ENCODE measurements around the gene UBE2C. TPM values are rescaled to one million over a fixed set of nuclear protein-coding genes. Genes with fewer than 3 reads are reported as not detected.

Gene UBE2C
- total and polyA plus RNA-seq, 5 donors: 0.25 to 2.1 (median 1.3) TPM; not detected in 1

GRCh38 chr20:45861221-45862075, 49.0 kb downstream of the UBE2C start:
- no peak overlapping the region for H3K27ac ChIP-seq (ENCODE audit: low read length)
- no peaks in the 10 kb centered on the region for H3K9me3 ChIP-seq (ENCODE audit: control insufficient read depth, low read length)
- DNase-seq (no peak), ATAC-seq (no peak)
- no peaks in the 10 kb centered on the region for H3K27me3 ChIP-seq (ENCODE audit: control insufficient read depth, insufficient read depth)
- intact Hi-C loops (cut with DNase I): no loop called here
- H3K4me3 ChIP-seq (ENCODE audit: low read length): no peak overlapping the region
- peaks cover 6% of the 10 kb centered on the region for H3K4me1 ChIP-seq (ENCODE audit: control insufficient read depth, insufficient read depth, low read length)
- WGBS: 93% methylated on average over 7 of the region's 7 CpGs

- H3K4me1 ChIP-seq (ENCODE audit: control insufficient read depth, insufficient read depth, low read length): no peaks in the 10 kb centered on the region
- no peaks in the 10 kb centered on the region for H3K27me3 ChIP-seq (ENCODE audit: control insufficient read depth, insufficient read depth)
- no peak for ATAC-seq
- H3K4me3 ChIP-seq (ENCODE audit: low read length): no peak overlapping the region
- no peak for DNase-seq
- intact Hi-C loops (cut with DNase I): no loop called here
- 90% methylated on average over 7 of the region's 7 CpGs for WGBS
- H3K9me3 ChIP-seq (ENCODE audit: control insufficient read depth, low read length): no peaks in the 10 kb centered on the region
- H3K27ac ChIP-seq (ENCODE audit: low read length): no peak overlapping the region
Measured at GRCh38 chr20:45863543-45864470, 51.4 kb downstream of the UBE2C start.

- no peak overlapping the region for H3K4me3 ChIP-seq (ENCODE audit: low read length)
- no peaks in the 10 kb centered on the region for H3K27me3 ChIP-seq (ENCODE audit: control insufficient read depth, insufficient read depth)
- intact Hi-C loops (cut with DNase I): no loop called here
- DNase-seq (no peak), ATAC-seq (no peak)
- no peaks in the 10 kb centered on the region for H3K4me1 ChIP-seq (ENCODE audit: control insufficient read depth, insufficient read depth, low read length)
- H3K27ac ChIP-seq (ENCODE audit: low read length): no peak overlapping the region
- 92% methylated on average over 5 of the region's 5 CpGs for WGBS
- H3K9me3 ChIP-seq (ENCODE audit: control insufficient read depth, low read length): no peaks in the 10 kb centered on the region
Measured at GRCh38 chr20:45866454-45866853, 54.0 kb downstream of the UBE2C start.

Other genes with a start within 250 kb of the UBE2C start
- not detected for gene WFDC8, start 233.4 kb upstream of the UBE2C start, total RNA-seq
- not detected for gene WFDC8, start 233.4 kb upstream of the UBE2C start, polyA plus RNA-seq
- gene WFDC10A, start 182.9 kb upstream of the UBE2C start, total RNA-seq: not detected
- gene WFDC10A, start 182.9 kb upstream of the UBE2C start, polyA plus RNA-seq: not detected
- not detected for gene WFDC9, start 181.4 kb upstream of the UBE2C start, total RNA-seq
- not detected for gene WFDC9, start 181.4 kb upstream of the UBE2C start, polyA plus RNA-seq
- not detected for gene WFDC11, start 142.4 kb upstream of the UBE2C start, total RNA-seq
- gene WFDC11, start 142.4 kb upstream of the UBE2C start, polyA plus RNA-seq: not detected
- not detected for gene WFDC13, start 110.6 kb upstream of the UBE2C start, total RNA-seq
- not detected for gene WFDC13, start 110.6 kb upstream of the UBE2C start, polyA plus RNA-seq
- gene WFDC10B, start 107.6 kb upstream of the UBE2C start, total RNA-seq: not detected
- gene WFDC10B, start 107.6 kb upstream of the UBE2C start, polyA plus RNA-seq: not detected
- not detected for gene SPINT4, start 90.3 kb upstream of the UBE2C start, total RNA-seq
- gene SPINT4, start 90.3 kb upstream of the UBE2C start, polyA plus RNA-seq: not detected
- gene WFDC3, start 20.8 kb upstream of the UBE2C start, total RNA-seq: 1 to 10 TPM in 1 of 4 donors, under 1 TPM in 1, not detected in 2; 0.57 to 1.4 TPM
- gene WFDC3, start 20.8 kb upstream of the UBE2C start, polyA plus RNA-seq: 1.2 TPM
- 10 to 100 TPM; 15.3 to 20.4 (median 17.5) TPM for gene DNTTIP1, start 20.7 kb upstream of the UBE2C start, total RNA-seq
- 23.6 TPM for gene DNTTIP1, start 20.7 kb upstream of the UBE2C start, polyA plus RNA-seq
- under 1 TPM in 1 of 4 donors, not detected in 3; 0.46 TPM for gene TNNC2, start 14.7 kb downstream of the UBE2C start, total RNA-seq
- gene TNNC2, start 14.7 kb downstream of the UBE2C start, polyA plus RNA-seq: 0.77 TPM
- gene SNX21, start 21.2 kb downstream of the UBE2C start, total RNA-seq: 10 to 100 TPM; 25.8 to 30.7 (median 28.7) TPM
- 23.5 TPM for gene SNX21, start 21.2 kb downstream of the UBE2C start, polyA plus RNA-seq
- 10 to 100 TPM; 21.1 to 31.5 (median 30.2) TPM for gene ACOT8, start 44.7 kb downstream of the UBE2C start, total RNA-seq
- 47.9 TPM for gene ACOT8, start 44.7 kb downstream of the UBE2C start, polyA plus RNA-seq
- 1 to 10 TPM; 1.7 to 3.3 (median 2.4) TPM for gene ZSWIM3, start 45.0 kb downstream of the UBE2C start, total RNA-seq
- gene ZSWIM3, start 45.0 kb downstream of the UBE2C start, polyA plus RNA-seq: 2.1 TPM
- 10 to 100 TPM; 10.5 to 13.5 (median 11.2) TPM for gene ZSWIM1, start 68.6 kb downstream of the UBE2C start, total RNA-seq
- 5.5 TPM for gene ZSWIM1, start 68.6 kb downstream of the UBE2C start, polyA plus RNA-seq
- 1 to 10 TPM; 1.8 to 2.6 (median 2.2) TPM for gene SPATA25, start 75.0 kb downstream of the UBE2C start, total RNA-seq
- 1.7 TPM for gene SPATA25, start 75.0 kb downstream of the UBE2C start, polyA plus RNA-seq
- 1 to 10 TPM; 7.5 to 9.8 (median 7.9) TPM for gene NEURL2, start 78.6 kb downstream of the UBE2C start, total RNA-seq
- 7.0 TPM for gene NEURL2, start 78.6 kb downstream of the UBE2C start, polyA plus RNA-seq
- 100 to 1,000 TPM; 102 to 134 (median 112) TPM for gene CTSA, start 78.7 kb downstream of the UBE2C start, total RNA-seq
- 126 TPM for gene CTSA, start 78.7 kb downstream of the UBE2C start, polyA plus RNA-seq
- gene PLTP, start 99.5 kb downstream of the UBE2C start, total RNA-seq: 100 to 1,000 TPM in 2 of 4 donors, 10 to 100 TPM in 2; 63.7 to 117 (median 90.4) TPM
- 34.3 TPM for gene PLTP, start 99.5 kb downstream of the UBE2C start, polyA plus RNA-seq
- gene PCIF1, start 122.0 kb downstream of the UBE2C start, total RNA-seq: 10 to 100 TPM; 28.0 to 31.8 (median 29.6) TPM
- gene PCIF1, start 122.0 kb downstream of the UBE2C start, polyA plus RNA-seq: 22.2 TPM
- 10 to 100 TPM in 1 of 4 donors, 1 to 10 TPM in 3; 8.2 to 10.1 (median 8.6) TPM for gene ZNF335, start 159.6 kb downstream of the UBE2C start, total RNA-seq
- 6.4 TPM for gene ZNF335, start 159.6 kb downstream of the UBE2C start, polyA plus RNA-seq
- under 1 TPM; 0.17 to 0.81 (median 0.27) TPM for gene MMP9, start 196.3 kb downstream of the UBE2C start, total RNA-seq
- gene MMP9, start 196.3 kb downstream of the UBE2C start, polyA plus RNA-seq: 0.16 TPM
- 1 to 10 TPM; 1.1 to 4.7 (median 2.6) TPM for gene SLC12A5, start 216.6 kb downstream of the UBE2C start, total RNA-seq
- 6.6 TPM for gene SLC12A5, start 216.6 kb downstream of the UBE2C start, polyA plus RNA-seq

All from right cardiac atrium (tissue), 5 donors.